Measurements from ENCODE around the gene SLC40A1.

DNA sequence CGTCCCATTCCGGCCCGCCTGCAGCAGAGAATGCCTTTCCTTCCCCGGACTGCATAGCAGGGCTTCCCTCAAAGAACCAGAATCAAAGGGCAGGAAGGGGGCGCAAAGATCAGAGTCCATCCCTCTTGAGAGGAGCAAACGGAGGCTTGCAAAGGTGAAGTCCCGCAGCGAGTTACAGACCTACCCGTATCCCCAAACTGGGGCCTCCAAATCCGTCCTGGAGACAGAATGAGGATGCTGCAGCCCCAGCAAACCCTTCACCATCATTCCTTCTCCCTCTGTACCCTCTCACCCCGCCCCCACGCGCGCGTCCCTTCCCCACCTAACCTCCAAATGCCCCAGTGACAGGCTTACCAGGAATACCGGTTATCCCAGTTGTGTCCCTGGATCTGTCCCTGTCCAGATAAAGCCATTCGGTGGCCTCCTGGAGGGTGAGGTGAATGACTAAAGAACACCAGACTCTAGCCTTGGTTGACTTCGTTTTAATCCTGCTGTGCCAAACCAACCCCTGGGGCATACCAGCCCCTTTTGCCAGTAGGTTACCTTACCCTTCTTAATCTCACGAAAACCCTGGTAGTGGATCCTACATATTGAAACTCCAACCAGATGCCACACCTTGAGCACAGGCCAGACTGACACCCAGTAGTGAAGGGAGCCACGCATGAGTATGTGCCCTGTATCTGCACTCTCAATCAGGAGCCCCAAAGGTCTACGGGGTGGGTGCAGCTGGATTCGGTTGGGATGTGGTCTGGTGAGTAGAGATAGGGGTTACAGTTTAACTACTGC lies 961 bp upstream of the SLC40A1 start:
- TF ChIP-seq, protein P1, sequence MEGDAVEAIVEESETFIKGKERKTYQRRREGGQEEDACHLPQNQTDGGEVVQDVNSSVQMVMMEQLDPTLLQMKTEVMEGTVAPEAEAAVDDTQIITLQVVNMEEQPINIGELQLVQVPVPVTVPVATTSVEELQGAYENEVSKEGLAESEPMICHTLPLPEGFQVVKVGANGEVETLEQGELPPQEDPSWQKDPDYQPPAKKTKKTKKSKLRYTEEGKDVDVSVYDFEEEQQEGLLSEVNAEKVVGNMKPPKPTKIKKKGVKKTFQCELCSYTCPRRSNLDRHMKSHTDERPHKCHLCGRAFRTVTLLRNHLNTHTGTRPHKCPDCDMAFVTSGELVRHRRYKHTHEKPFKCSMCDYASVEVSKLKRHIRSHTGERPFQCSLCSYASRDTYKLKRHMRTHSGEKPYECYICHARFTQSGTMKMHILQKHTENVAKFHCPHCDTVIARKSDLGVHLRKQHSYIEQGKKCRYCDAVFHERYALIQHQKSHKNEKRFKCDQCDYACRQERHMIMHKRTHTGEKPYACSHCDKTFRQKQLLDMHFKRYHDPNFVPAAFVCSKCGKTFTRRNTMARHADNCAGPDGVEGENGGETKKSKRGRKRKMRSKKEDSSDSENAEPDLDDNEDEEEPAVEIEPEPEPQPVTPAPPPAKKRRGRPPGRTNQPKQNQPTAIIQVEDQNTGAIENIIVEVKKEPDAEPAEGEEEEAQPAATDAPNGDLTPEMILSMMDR (IDR thresholded peaks at IDR 0.05), result no peak
- TF ChIP-seq POLR2A (IDR thresholded peaks at IDR 0.05), result no peak
- no peak for TF ChIP-seq EP300 (IDR thresholded peaks at IDR 0.05)
- TF ChIP-seq POLR2AphosphoS5 (IDR thresholded peaks at IDR 0.05), result no peak
